HG03457 (cell line): ENCODE measurements around the gene RORC.
"Not testable (repeated sequence)": the region's sequence is repeated elsewhere in the genome, so short reads cannot be mapped to it uniquely, and the experiment has no call there.

ENCODE experiments used
- ATAC-seq: cut with Tn5 transposase; IDR thresholded peaks from one replicate; pipeline ENCODE4 v1.9.1; 2021; ENCODE audit warnings: moderate number of reproducible peaks; ENCODE audit not compliant: unreplicated experiment

RORC gene

GRCh38 chr1:151831605-151832004, at the start of gene RORC:
Gene RORC (minus strand): TSS chr1:151831802. CDS start chr1:151831764, 38 bp downstream.
- ATAC-seq: no peak

GRCh38 chr1:151875419-151876097, 44.0 kb upstream of the RORC start:
- no peak for ATAC-seq

GRCh38 chr1:151872776-151873175, 41.2 kb upstream of the RORC start:
- not testable (repeated sequence) for ATAC-seq

- no peak for ATAC-seq
These were observed 39.9 kb upstream of the RORC start for GRCh38 chr1:151871284-151872030.

GRCh38 chr1:151868486-151868885, 36.9 kb upstream of the RORC start:
- ATAC-seq: no peak

- ATAC-seq: no peak
These were observed 36.3 kb upstream of the RORC start for GRCh38 chr1:151867765-151868411.

GRCh38 chr1:151867321-151867720, 35.7 kb upstream of the RORC start:
- no peak for ATAC-seq

GRCh38 chr1:151864411-151864810, 32.8 kb upstream of the RORC start:
- ATAC-seq: no peak

- no peak for ATAC-seq
These were observed 31.0 kb upstream of the RORC start for GRCh38 chr1:151862604-151863003.

- no peak for ATAC-seq
These were observed 29.0 kb upstream of the RORC start for GRCh38 chr1:151860504-151861187.

GRCh38 chr1:151859891-151860293, 28.3 kb upstream of the RORC start:
- ATAC-seq: no peak

- no peak for ATAC-seq
These were observed 27.5 kb upstream of the RORC start for GRCh38 chr1:151858886-151859665.

- no peak for ATAC-seq
These were observed 26.6 kb upstream of the RORC start for GRCh38 chr1:151858030-151858746.

- no peak for ATAC-seq
These were observed 24.3 kb upstream of the RORC start for GRCh38 chr1:151855933-151856332.

- ATAC-seq: not testable (repeated sequence)
These were observed 23.9 kb upstream of the RORC start for GRCh38 chr1:151855516-151855915.

GRCh38 chr1:151854658-151855057, 23.1 kb upstream of the RORC start:
- ATAC-seq: no peak

- ATAC-seq: no peak
These were observed 21.9 kb upstream of the RORC start, which contains the start of gene THEM5 for GRCh38 chr1:151853411-151853943. Gene THEM5 (minus strand): TSS chr1:151853712. CDS start chr1:151853565, 147 bp downstream.

- ATAC-seq: no peak
These were observed 21.1 kb upstream of the RORC start for GRCh38 chr1:151852733-151853132.

GRCh38 chr1:151851886-151852285, 20.3 kb upstream of the RORC start:
- no peak for ATAC-seq

- no peak for ATAC-seq
These were observed 18.3 kb upstream of the RORC start for GRCh38 chr1:151849871-151850270.
